ENCODE data around the gene FUT7. TPM values are rescaled to one million over a fixed set of nuclear protein-coding genes. Genes with fewer than 3 reads are reported as not detected.

Gene FUT7
- total RNA-seq, 4 donors from 2014 or later: not detected

DNA sequence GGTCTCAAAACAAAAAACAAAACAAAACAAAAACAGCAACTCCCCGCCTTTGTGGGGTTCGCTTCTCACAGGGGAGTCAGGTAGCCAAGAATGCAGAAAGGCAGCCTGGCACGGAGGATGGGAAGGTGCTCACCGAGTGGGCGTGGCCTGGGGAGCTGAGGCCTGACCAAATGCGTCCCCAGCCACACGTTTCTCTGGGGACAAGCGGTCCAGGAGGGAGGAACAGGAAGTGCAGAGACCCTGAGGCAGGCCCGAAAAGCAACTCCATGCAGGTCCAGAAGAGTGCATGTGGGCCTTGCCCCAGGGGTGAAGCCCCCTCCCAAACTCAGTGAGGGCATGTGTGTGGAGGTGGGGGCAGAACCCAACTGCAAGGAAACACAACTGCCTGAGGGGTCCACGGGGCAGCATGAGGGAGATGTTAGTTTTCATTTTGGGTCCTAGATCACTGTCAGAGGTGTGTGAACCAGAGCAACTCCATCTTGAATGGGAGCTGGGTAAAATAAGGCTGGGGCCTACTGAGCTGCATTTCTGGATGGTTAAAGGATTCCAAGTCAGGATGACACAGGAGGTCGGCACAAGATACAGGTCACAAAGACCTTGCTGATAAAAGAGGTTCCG, 42.9 kb upstream of the FUT7 start:
- H3K36me3 ChIP-seq: no peaks in the 10 kb centered on the region
- no peak for DNase-seq
- no peaks in the 10 kb centered on the region for H3K27me3 ChIP-seq
- intact Hi-C loops (cut with DNase I; ENCODE audit: low total_unique reads): no loop called here
- no peak overlapping the region for H3K27ac ChIP-seq
- H3K9me3 ChIP-seq: no peaks in the 10 kb centered on the region
- peaks cover 0 to 20% of the 10 kb centered on the region in 2 donors for H3K4me1 ChIP-seq
- TF ChIP-seq, protein P1, sequence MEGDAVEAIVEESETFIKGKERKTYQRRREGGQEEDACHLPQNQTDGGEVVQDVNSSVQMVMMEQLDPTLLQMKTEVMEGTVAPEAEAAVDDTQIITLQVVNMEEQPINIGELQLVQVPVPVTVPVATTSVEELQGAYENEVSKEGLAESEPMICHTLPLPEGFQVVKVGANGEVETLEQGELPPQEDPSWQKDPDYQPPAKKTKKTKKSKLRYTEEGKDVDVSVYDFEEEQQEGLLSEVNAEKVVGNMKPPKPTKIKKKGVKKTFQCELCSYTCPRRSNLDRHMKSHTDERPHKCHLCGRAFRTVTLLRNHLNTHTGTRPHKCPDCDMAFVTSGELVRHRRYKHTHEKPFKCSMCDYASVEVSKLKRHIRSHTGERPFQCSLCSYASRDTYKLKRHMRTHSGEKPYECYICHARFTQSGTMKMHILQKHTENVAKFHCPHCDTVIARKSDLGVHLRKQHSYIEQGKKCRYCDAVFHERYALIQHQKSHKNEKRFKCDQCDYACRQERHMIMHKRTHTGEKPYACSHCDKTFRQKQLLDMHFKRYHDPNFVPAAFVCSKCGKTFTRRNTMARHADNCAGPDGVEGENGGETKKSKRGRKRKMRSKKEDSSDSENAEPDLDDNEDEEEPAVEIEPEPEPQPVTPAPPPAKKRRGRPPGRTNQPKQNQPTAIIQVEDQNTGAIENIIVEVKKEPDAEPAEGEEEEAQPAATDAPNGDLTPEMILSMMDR (IDR thresholded peaks at IDR 0.05): no peak
- TF ChIP-seq POLR2A (IDR thresholded peaks at IDR 0.05): no peak
- H3K4me3 ChIP-seq: no peak overlapping the region

DNA sequence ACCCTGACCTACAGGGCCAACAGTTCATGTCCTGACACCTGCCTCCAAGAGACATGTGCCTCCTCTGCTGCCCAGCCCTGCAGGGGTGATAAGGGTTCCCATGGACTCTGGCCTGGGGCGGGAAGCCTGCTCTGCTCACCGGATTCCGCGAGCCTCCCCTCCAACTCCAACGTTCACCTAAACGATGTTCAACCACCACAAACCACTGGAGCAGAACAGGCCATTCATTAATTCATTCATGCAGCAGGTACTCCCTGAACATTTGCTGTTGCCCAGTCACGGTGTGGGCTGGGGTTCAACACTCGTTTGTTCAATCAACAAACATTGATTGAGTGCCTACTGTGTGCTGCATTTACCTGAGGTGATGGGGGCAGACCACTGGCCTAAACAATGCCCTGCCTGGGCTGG, 42.1 kb upstream of the FUT7 start:
- peaks cover 0 to 22% of the 10 kb centered on the region in 2 donors for H3K4me1 ChIP-seq
- H3K4me3 ChIP-seq: no peak overlapping the region
- DNase-seq: no peak
- intact Hi-C loops (cut with DNase I; ENCODE audit: low total_unique reads): no loop called here
- TF ChIP-seq POLR2A (IDR thresholded peaks at IDR 0.05): no peak
- TF ChIP-seq, protein P1 (IDR thresholded peaks at IDR 0.05): no peak
- no peaks in the 10 kb centered on the region for H3K9me3 ChIP-seq
- H3K27me3 ChIP-seq: peaks cover 0 to 4% of the 10 kb centered on the region in 2 donors
- H3K36me3 ChIP-seq: no peaks in the 10 kb centered on the region
- H3K27ac ChIP-seq: no peak overlapping the region

DNA sequence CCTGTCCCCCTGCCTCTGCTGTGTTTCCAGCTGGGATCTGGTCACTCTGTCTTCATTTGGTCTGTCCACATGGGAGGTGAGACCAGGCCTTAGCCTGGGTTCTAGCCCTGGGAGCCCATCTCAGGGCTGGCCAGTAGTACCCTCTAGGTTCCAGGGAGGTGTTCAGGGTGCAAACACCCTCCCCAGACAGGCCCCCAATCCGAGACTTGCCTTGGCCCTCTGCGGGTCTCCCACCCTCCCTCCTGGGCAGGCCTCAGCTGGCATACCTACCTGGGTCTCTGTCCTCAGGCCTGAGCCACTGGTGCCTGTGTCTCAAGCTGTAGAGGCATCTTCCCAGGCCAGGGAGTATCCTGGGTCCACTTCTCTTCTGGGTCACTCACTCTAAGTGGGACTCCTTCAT, 39.4 kb upstream of the FUT7 start:
- peaks cover 0 to 10% of the 10 kb centered on the region in 2 donors for H3K27me3 ChIP-seq
- peaks cover 0 to 15% of the 10 kb centered on the region in 2 donors for H3K4me1 ChIP-seq
- no peak for DNase-seq
- no peak overlapping the region for H3K4me3 ChIP-seq
- intact Hi-C loops (cut with DNase I; ENCODE audit: low total_unique reads): no loop called here
- H3K36me3 ChIP-seq: no peaks in the 10 kb centered on the region
- no peaks in the 10 kb centered on the region for H3K9me3 ChIP-seq
- no peak for TF ChIP-seq POLR2A (IDR thresholded peaks at IDR 0.05)
- TF ChIP-seq, protein P1 (IDR thresholded peaks at IDR 0.05): no peak
- H3K27ac ChIP-seq: no peak overlapping the region

DNA sequence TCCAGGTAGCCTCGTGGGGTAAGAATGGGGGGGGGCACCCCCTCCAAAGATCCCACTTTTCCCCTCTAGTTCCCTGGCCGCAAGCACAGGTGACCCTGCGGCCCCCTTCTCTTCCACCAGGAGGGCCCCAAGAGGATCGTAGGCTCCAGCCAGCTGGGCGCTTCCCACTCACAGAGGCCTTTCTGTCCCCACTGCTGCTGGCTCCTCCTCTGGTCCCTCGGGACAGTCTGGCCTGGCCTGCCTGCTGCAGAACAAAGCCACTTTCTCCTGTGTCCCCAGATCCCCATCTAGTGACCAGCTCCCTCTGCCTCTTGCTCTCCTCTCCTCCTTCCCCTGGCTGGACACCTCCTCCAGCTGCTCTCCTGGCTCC, 39.0 kb upstream of the FUT7 start:
- Histone ChIP-seq H3K4me1 (peaks cover 0 to 15% of the 10 kb centered on the region in 2 donors), H3K27me3 (peaks cover 0 to 10% of the 10 kb centered on the region in 2 donors), H3K36me3 (no peaks in the 10 kb centered on the region), H3K9me3 (no peaks in the 10 kb centered on the region), H3K4me3 (peak overlapping the region; percentile 7 to 21), H3K27ac (no peak overlapping the region)
- no peak for TF ChIP-seq POLR2A (IDR thresholded peaks at IDR 0.05)
- TF ChIP-seq, protein P1 (IDR thresholded peaks at IDR 0.05): no peak
- intact Hi-C loops (cut with DNase I; ENCODE audit: low total_unique reads): no loop called here
- DNase-seq: no peak

DNA sequence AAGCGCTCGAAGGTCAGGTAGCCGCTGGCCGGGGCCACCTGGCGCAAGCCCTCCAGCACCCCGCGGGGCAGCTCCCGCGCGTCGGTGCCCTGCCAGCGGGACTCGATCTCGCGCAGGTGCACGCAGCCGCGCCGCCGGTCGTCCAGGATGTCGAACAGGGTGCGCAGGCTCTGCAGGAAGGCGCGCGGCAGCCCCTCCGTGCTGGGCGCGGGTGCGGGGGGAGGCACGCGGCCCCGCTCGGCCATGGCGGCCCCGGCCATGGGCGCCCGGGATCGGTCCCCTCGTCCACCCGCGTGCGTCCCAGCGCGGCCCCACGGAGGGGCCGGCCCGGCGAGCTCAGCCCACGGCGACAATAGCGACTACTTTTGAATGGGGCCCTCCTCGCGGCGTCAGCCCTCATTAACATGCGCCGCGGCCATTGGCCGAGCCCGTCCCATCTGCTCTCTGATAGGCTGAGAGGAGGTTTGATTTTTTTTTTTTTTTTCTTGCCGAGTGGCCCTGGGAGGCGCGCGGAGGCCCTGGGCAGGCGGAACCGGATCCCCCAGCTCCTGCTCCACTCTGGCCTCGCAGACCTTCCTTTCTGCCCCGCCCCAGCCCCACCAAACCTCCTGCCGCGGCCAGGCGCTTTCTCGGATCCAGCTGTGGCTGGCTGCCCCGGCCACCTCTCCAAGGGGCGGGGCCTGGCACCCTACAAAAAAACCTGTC, 38.5 kb upstream of the FUT7 start, which contains the start of gene SAPCD2:
TSS of gene SAPCD2 (minus strand) at position 357 of the 705 bp plus-strand sequence. CDS start at position 260, 97 bp downstream.
- no peaks in the 10 kb centered on the region for H3K36me3 ChIP-seq
- peak; percentile 66 for DNase-seq
- TF ChIP-seq, protein P1 (IDR thresholded peaks at IDR 0.05): no peak
- TF ChIP-seq POLR2A (IDR thresholded peaks at IDR 0.05): peak in 1 of 2 donors; percentile 16
- intact Hi-C loops (cut with DNase I; ENCODE audit: low total_unique reads): no loop called here
- no peak within 1 kb of the TSS for H3K27ac ChIP-seq
- peaks cover 0 to 10% of the 10 kb centered on the region in 2 donors for H3K27me3 ChIP-seq
- peaks cover 0 to 15% of the 10 kb centered on the region in 2 donors for H3K4me1 ChIP-seq
- no peaks in the 10 kb centered on the region for H3K9me3 ChIP-seq
- peak within 1 kb of the TSS; percentile 7 to 21 for H3K4me3 ChIP-seq
